ENCODE measurements around the gene SNRPD2.

The SNRPD2 gene

DNA sequence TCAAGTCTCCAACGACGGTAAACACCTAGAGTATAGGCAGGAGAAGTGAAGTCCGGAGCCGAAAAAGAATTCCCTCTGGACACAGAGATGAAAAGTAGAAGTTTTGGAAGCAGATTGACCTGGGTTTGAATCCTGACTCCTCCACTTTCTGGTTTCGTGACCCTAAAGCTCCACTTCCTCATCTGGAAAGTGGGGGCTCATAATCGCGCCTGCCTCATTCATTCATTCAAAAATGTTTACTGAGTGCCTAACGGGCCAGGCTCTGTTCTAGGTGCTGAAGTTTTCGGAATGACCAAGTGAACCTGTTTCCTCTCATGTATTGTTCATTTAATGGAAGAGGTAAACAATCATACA is 45.4 kb downstream of the SNRPD2 start:
- TF ChIP-seq, protein P1, sequence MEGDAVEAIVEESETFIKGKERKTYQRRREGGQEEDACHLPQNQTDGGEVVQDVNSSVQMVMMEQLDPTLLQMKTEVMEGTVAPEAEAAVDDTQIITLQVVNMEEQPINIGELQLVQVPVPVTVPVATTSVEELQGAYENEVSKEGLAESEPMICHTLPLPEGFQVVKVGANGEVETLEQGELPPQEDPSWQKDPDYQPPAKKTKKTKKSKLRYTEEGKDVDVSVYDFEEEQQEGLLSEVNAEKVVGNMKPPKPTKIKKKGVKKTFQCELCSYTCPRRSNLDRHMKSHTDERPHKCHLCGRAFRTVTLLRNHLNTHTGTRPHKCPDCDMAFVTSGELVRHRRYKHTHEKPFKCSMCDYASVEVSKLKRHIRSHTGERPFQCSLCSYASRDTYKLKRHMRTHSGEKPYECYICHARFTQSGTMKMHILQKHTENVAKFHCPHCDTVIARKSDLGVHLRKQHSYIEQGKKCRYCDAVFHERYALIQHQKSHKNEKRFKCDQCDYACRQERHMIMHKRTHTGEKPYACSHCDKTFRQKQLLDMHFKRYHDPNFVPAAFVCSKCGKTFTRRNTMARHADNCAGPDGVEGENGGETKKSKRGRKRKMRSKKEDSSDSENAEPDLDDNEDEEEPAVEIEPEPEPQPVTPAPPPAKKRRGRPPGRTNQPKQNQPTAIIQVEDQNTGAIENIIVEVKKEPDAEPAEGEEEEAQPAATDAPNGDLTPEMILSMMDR (IDR thresholded peaks at IDR 0.05; ENCODE audit: insufficient read depth, missing control alignments): no peak
- FAIRE-seq: no peak
- no peak for DNase-seq (ENCODE audit: insufficient read length, low spot score)

DNA sequence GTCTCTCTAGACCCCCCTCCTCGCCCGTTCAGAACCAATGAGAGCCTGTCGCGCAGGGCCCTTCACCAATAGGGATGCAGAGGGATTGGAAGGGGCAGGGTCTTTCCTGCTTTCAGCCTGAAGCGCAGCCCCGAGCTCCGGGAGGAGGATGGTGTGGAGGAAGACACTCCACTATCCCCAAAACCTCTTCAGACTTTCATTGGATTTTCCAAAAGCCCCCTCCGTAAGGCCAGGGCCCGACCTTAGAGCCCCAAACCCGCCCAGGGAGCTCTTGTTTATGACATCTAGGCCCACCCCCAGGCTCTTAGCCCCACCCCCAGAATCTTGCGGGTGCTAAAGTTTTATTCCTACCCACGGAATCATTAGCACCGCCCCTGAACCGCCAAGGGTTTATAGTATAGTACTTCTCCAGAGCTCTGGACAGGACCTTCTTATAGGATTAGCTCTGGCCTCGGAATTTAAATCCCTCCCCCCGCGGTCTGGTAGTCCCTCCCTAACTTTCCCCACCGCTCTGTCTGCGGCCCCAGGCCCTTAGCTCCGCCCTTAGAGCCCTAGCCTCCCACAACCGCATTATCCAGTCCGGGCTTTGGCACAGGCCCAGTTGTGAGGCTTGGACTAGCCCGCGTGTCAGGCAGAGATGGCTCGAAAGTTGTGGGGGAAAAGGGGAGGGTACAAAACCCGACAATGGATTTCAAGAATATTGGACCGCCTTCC is 46.0 kb downstream of the SNRPD2 start:
- TF ChIP-seq, protein P1 (IDR thresholded peaks at IDR 0.05; ENCODE audit: insufficient read depth, missing control alignments): no peak
- FAIRE-seq: no peak
- DNase-seq (ENCODE audit: insufficient read length, low spot score): peak; percentile 80

DNA sequence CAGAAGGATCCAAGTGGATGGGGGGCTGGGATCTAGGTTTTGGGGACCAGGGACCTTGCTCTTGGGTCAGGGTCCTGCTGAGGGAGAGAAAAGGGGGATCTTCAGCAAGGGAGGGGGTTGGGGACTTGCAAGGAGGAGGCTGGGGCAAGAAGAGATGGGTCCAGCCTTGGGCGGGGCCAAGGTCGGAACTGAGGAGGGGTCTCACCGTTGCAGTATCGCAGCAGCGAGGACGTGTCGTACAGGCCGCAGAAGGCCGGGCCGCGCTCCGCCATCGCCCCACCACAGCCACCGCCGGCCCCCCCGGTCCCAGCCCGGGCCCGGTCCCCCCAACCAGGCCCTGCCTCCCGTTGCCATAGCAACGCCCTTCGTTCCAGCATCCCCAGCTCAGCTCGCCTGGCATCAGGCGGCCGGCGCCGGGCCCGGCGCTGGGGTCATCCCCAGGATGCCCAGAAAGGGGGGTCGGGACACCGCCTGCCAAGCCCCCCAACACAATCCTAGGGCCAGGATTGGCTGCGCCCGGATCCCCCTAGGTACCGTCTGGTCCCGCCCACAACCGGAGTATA is 46.6 kb downstream of the SNRPD2 start:
- FAIRE-seq (no peak), DNase-seq (ENCODE audit: insufficient read length, low spot score) (no peak)
- TF ChIP-seq, protein P1 (IDR thresholded peaks at IDR 0.05; ENCODE audit: insufficient read depth, missing control alignments): no peak

DNA sequence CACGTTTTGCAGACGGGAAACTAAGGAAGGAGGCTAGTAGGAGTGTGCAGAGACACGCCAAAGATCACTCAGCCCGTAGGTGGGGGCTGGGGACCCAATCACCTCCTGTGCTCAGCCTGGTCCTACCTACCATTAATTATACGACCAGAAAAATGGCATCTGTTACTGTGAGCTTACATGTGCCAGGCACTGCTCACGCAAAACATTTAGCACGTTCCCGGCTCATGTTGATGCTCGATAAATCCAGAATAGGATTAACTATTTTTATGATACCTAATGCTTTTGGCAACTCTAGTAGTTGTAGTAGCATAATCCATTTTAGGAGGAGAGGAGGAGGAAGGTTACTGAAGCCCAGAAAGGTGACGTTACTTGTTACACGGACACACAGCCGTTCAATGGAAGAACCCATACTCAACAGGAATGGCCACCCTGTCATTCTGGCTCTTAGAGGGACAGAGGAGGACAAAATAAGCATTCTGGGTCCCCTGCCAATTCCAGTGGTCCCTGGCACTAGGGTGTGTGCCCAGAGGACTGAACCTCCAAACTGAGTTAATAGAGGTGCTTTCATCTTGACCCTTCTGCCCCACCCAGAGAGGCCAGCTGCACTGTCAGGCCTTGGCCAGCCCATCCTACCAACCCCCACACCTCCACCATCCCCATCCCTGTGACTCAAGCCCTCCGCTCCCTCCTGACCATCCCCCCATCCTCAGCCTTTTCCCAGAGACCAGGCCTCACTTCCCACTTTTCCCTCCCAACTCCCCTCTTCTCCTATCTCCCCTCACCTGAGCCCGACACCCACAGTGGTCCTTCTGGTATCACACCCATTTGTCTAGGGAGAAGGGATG is 47.6 kb downstream of the SNRPD2 start:
- TF ChIP-seq, protein P1 (IDR thresholded peaks at IDR 0.05; ENCODE audit: insufficient read depth, missing control alignments): no peak
- no peak for DNase-seq (ENCODE audit: insufficient read length, low spot score)

DNA sequence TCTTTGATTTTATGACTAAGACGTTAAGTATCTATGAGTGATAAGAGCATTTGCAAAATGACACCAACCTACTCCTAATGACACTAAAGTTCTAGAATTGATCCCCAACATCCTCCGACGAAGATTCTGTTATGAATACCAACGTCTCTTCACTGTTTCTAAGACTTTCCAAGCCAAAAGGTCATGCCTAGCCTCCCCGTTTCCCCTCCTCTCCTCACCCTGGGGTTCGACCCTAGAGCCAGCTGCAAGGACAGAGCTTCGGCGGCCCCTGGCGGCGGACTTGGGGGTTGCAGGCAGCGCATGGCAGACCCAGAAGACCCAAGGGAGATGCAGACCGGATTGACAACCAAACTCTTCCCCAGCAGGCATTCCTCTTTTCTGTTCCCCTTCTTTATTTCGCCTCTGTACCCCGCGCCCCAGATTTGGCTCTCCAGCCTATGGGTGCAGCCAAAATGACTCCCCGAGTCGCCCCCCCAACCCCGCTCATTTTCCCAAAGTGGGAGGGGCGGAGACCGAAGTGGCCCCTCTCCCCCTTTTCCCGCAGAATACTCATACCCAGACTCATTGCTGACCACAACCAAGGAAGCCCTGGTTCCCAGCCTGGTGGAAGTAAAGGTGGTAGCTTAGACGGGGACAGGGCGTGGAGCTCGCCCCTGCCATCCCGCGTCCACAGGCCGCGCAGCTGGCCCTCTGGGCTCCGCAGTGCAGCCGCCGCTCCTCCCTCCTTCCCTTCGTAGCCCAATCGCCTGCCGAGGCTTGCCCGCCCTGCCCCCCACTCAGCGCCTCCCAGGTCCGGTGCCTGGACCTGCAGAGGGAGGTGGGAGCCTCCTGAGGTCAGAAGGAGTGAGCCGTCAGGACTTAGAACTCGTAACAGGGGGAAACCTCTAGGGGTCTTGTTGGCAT is 48.5 kb downstream of the SNRPD2 start:
- DNase-seq (ENCODE audit: insufficient read length, low spot score) (peak; percentile 88), FAIRE-seq (no peak)
- TF ChIP-seq, protein P1 (IDR thresholded peaks at IDR 0.05; ENCODE audit: insufficient read depth, missing control alignments): peak; percentile 97

More for the DNA sequence above, 47.6 kb downstream of the SNRPD2 start:
- no peak for FAIRE-seq

DNA sequence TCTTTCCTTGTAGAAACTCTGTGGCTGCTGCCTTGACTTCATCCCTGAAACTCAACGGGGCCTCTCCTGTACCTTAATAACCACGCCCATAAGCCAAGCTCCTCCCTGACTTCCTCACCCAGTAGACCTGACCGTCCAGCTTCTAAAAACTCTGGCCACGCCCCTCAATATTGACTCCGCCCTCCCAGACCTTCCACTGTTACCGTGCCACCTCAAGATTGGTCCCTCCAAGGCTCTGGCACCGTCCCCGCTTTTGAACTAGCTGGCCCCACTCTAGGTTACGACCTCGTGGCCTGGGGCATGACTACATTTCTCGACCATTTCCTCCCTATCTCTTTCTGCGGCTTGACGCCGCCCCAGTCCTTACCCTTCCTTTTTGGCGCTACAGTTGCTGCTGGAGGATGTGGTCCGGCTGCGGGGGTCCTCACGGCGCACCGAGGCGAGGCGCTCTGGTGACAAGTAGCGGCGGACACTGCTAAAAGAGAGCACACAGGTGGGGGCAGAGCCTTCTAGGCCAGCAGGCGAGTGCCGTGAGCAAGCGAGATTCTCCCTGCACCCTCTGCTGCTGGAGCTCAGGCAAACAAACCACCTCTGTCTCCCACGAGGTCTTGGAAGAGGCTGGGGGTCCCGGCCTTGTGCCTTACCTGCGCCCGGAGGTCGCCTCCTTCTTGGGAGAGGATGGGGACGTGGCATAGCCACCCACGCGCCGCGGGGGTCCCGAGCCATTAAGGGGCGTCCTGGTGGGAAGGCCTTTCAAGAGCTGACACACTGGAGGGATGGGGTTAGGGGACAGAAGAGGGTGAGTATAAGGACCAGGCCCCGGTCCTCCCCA is 50.3 kb downstream of the SNRPD2 start:
- TF ChIP-seq, protein P1 (IDR thresholded peaks at IDR 0.05; ENCODE audit: insufficient read depth, missing control alignments): no peak
- FAIRE-seq (no peak), DNase-seq (ENCODE audit: insufficient read length, low spot score) (no peak)
